OCI-LY7 (cell line): Measurements from ENCODE around the gene RACGAP1.

ENCODE experiments used
- EZH2phosphoT487 ChIP-seq: fragments of 200-600 bp; sonication (generic); IDR thresholded peaks from 2 replicates; pipeline ENCODE4 v1.6.1; 2018; ENCODE audit warnings: low read depth, borderline replicate concordance, mild to moderate bottlenecking, mixed run types, antibody characterized with exemption, low read length, moderate library complexity, mixed read lengths
- TF ChIP-seq, protein P1 (sequence below): fragments of 200-600 bp; sonication (generic); conservative IDR thresholded peaks from 2 replicates; pipeline ENCODE4 v1.5.1; 2014; ENCODE audit warnings: mild to moderate bottlenecking, antibody characterized with exemption, low read length, moderate library complexity, mixed read lengths

DNA sequence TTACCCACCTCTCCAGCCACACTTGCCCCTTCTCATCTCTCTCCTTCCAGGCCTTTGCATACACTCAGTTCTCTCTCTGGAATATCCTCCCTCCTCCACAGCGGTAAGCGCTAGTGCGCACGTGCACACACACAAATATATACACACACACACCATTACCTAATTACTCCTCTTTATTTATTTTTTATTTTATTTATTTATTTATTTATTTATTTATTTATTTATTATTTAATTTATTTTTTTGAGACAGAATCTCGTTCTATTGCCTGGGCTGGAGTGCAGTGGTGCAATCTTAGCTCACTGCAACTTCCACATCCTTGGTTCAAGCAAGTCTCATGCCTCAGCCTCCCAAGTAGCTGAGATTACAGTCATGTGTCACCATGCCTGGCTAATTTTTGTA lies 43.8 kb upstream of the RACGAP1 start:
- TF ChIP-seq EZH2phosphoT487: no peak
- TF ChIP-seq, protein P1, sequence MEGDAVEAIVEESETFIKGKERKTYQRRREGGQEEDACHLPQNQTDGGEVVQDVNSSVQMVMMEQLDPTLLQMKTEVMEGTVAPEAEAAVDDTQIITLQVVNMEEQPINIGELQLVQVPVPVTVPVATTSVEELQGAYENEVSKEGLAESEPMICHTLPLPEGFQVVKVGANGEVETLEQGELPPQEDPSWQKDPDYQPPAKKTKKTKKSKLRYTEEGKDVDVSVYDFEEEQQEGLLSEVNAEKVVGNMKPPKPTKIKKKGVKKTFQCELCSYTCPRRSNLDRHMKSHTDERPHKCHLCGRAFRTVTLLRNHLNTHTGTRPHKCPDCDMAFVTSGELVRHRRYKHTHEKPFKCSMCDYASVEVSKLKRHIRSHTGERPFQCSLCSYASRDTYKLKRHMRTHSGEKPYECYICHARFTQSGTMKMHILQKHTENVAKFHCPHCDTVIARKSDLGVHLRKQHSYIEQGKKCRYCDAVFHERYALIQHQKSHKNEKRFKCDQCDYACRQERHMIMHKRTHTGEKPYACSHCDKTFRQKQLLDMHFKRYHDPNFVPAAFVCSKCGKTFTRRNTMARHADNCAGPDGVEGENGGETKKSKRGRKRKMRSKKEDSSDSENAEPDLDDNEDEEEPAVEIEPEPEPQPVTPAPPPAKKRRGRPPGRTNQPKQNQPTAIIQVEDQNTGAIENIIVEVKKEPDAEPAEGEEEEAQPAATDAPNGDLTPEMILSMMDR: no peak
